DOHH2 (cell line): Measurements from ENCODE around the gene CDH22.

ENCODE experiments used
- H3F3A ChIP-seq: fragments of 200-600 bp; sonication (generic), shearing (Covaris generic); 2 replicates; pipeline ENCODE4 v1.6.0; 2016; ENCODE audit warnings: antibody characterized with exemption, mild to moderate bottlenecking; ENCODE audit not compliant: control insufficient read depth, insufficient read depth
- H3K27ac ChIP-seq: fragments of 200-600 bp; sonication (generic); 2 replicates; pipeline ENCODE4 v1.5.1; 2014; ENCODE audit warnings: low read depth, mild to moderate bottlenecking, low read length, moderate library complexity
- H3K27me3 ChIP-seq: fragments of 200-600 bp; sonication (generic); 2 replicates; pipeline ENCODE4 v1.6.1; 2014; ENCODE audit warnings: mild to moderate bottlenecking, low read length, mixed read lengths; ENCODE audit not compliant: control insufficient read depth
- H3K36me3 ChIP-seq: fragments of 200-600 bp; sonication (generic); 2 replicates; pipeline ENCODE4 v1.6.1; 2014; ENCODE audit warnings: mild to moderate bottlenecking, low read length, moderate library complexity, mixed read lengths; ENCODE audit not compliant: control insufficient read depth
- H3K4me1 ChIP-seq: fragments of 200-600 bp; sonication (generic); 2 replicates; pipeline ENCODE4 v1.6.1; 2014; ENCODE audit warnings: mild to moderate bottlenecking, low read length, mixed read lengths; ENCODE audit not compliant: control insufficient read depth
- H3K4me2 ChIP-seq: fragments of 200-600 bp; sonication (generic); 2 replicates; pipeline ENCODE4 v1.6.0; 2014; ENCODE audit warnings: mild to moderate bottlenecking, low read length, moderate library complexity
- H3K4me3 ChIP-seq: fragments of 200-600 bp; sonication (generic); 2 replicates; pipeline ENCODE4 v1.5.1; 2014; ENCODE audit warnings: mild to moderate bottlenecking, low read length, mixed read lengths
- H3K79me2 ChIP-seq: fragments of 200-600 bp; sonication (generic); 2 replicates; pipeline ENCODE4 v1.6.1; 2014; ENCODE audit warnings: mild to moderate bottlenecking, low read length, mixed read lengths; ENCODE audit not compliant: control insufficient read depth
- H3K9me2 ChIP-seq: fragments of 200-600 bp; sonication (generic); replicated peaks from 2 replicates; pipeline ENCODE4 v1.6.1; 2014; ENCODE audit warnings: mild to moderate bottlenecking, low read length, mixed read lengths; ENCODE audit not compliant: control insufficient read depth
- H3K9me3 ChIP-seq: fragments of 200-600 bp; sonication (generic); 2 replicates; pipeline ENCODE4 v1.6.1; 2014; ENCODE audit warnings: antibody characterized with exemption, low read length, mixed read lengths; ENCODE audit not compliant: control insufficient read depth, insufficient read depth
- H4K20me1 ChIP-seq: fragments of 200-600 bp; sonication (generic); 2 replicates; pipeline ENCODE4 v1.6.0; 2014; ENCODE audit warnings: low read depth, mild to moderate bottlenecking, antibody characterized with exemption, low read length, moderate library complexity; ENCODE audit not compliant: control insufficient read depth, insufficient read depth
- EZH2phosphoT487 ChIP-seq: fragments of 200-600 bp; sonication (generic); IDR thresholded peaks from 2 replicates; pipeline ENCODE4 v1.6.1; 2017; ENCODE audit warnings: borderline replicate concordance, mild to moderate bottlenecking, antibody characterized with exemption, low read length, moderate library complexity, mixed read lengths
- TF ChIP-seq, protein P1 (sequence below): fragments of 200-600 bp; sonication (generic); IDR thresholded peaks from one replicate; pipeline ENCODE4 v1.5.1; 2014; ENCODE audit warnings: antibody characterized with exemption, mild to moderate bottlenecking, low read depth, low read length; ENCODE audit not compliant: poor library complexity, severe bottlenecking

Gene CDH22

DNA sequence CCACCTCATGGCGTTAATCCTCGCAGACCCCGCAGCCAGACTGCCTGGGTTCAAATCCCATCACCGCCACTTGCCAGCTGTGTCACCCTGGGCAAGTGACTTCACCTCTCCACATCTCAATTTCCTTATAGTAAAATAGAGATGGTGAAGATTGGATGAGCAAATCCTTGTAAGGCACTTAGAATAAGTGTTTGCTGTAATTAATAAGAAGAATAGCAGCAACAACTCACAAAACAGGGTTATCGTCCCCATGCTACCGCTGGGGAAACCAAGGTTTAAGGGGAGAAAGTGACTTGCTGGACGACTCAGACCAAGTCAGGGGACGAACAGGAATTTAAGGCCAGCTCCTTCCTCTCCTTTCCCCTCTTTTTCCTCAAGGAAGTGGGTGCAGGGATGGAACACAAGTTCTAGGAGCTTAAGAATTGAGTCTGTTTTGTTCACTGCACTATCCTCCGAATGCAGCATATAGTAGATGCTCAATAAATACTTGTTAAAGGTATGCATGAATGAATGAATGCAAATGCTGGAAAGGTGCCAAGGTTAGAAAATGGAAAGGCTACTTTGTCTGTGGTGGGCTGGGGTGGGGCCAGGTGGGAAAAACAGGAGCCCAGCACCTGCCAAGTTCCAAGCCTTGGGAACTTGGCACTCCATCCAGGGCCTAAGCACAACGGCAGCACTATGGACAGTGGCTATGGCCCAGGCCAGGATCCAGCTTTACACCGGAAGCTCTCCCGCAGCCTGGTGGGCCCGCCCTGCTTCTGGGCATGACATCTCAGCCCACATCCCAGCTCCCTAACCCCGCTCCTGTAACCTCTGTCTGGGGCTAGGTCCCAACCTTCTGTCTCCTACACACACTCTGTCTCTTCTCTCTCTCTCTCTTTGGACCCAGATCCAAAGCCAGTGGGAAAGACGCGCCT is 4.9 kb upstream of the CDH22 start:
- Histone ChIP-seq H3K36me3 (no peaks in the 10 kb centered on the region), H3K4me1 (no peaks in the 10 kb centered on the region), H3F3A (no peaks in the 10 kb centered on the region), H3K27me3 (peaks cover 62% of the 10 kb centered on the region), H3K4me3 (no peak overlapping the region), H4K20me1 (no peaks in the 10 kb centered on the region), H3K9me2 (no peaks in the 10 kb centered on the region), H3K9me3 (no peaks in the 10 kb centered on the region), H3K79me2 (no peaks in the 10 kb centered on the region), H3K4me2 (no peak overlapping the region), H3K27ac (no peak overlapping the region)
- TF ChIP-seq EZH2phosphoT487, result no peak
- TF ChIP-seq, protein P1, sequence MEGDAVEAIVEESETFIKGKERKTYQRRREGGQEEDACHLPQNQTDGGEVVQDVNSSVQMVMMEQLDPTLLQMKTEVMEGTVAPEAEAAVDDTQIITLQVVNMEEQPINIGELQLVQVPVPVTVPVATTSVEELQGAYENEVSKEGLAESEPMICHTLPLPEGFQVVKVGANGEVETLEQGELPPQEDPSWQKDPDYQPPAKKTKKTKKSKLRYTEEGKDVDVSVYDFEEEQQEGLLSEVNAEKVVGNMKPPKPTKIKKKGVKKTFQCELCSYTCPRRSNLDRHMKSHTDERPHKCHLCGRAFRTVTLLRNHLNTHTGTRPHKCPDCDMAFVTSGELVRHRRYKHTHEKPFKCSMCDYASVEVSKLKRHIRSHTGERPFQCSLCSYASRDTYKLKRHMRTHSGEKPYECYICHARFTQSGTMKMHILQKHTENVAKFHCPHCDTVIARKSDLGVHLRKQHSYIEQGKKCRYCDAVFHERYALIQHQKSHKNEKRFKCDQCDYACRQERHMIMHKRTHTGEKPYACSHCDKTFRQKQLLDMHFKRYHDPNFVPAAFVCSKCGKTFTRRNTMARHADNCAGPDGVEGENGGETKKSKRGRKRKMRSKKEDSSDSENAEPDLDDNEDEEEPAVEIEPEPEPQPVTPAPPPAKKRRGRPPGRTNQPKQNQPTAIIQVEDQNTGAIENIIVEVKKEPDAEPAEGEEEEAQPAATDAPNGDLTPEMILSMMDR, result no peak

DNA sequence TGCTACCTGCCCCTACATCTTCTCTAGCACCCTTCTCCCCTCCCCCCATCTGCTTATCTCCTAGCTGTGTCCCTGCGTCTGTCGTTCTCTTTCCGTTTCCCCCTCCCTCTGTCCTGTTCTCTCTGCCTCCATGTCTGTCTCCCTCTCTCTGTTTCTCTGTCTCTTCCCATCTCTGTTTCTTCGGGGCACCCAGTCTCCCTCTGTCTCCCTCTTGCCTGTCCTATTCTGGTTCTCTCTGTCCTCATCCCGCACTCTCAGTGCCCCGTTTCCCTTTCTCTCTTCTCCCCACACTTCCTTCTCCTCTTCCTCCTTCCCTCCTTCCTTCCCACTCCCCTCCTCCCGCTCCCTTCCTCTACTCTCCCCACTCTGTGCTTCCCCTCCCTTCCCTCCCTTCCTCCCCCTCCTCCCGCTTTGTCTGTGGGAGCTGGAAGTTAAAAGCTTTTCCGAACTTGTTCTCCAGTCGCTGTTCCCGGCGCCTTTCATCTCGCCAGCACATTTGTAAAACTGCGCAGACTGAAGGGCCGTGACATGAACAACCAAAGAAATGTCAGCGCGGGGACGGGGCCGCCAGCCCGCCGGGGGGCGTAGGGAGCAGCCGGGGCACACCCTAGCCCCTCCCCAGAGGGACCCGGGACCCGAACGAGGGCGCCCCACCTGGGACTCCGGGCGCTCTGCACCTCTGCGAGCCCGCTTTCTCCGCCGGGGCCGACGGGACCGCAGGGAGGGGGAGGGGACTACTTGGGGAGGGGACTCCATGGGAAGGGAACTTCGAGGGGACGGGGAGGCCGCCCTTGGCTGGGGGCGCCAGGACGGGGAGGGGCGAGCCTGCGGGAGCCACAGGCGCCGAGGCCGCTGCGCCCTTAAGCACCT is 4.0 kb upstream of the CDH22 start:
- H3K4me1 ChIP-seq, result no peaks in the 10 kb centered on the region
- H3K36me3 ChIP-seq, result no peaks in the 10 kb centered on the region
- no peaks in the 10 kb centered on the region for H4K20me1 ChIP-seq
- H3K4me3 ChIP-seq, result no peak overlapping the region
- H3K4me2 ChIP-seq, result no peak overlapping the region
- TF ChIP-seq, protein P1, result no peak
- TF ChIP-seq EZH2phosphoT487, result no peak
- H3K9me3 ChIP-seq, result no peaks in the 10 kb centered on the region
- no peaks in the 10 kb centered on the region for H3K9me2 ChIP-seq
- no peaks in the 10 kb centered on the region for H3F3A ChIP-seq
- H3K27ac ChIP-seq, result no peak overlapping the region
- H3K27me3 ChIP-seq, result peaks cover 68% of the 10 kb centered on the region
- H3K79me2 ChIP-seq, result no peaks in the 10 kb centered on the region

GRCh38 chr20:46311719-46312074 is 3.4 kb upstream of the CDH22 start:
- Histone ChIP-seq H3K36me3 (no peaks in the 10 kb centered on the region), H3K27me3 (peaks cover 74% of the 10 kb centered on the region), H3K4me2 (no peak overlapping the region), H3K9me2 (no peaks in the 10 kb centered on the region), H3K4me3 (no peak overlapping the region), H3K27ac (no peak overlapping the region), H3F3A (no peaks in the 10 kb centered on the region), H3K79me2 (no peaks in the 10 kb centered on the region), H3K4me1 (no peaks in the 10 kb centered on the region), H3K9me3 (no peaks in the 10 kb centered on the region), H4K20me1 (no peaks in the 10 kb centered on the region)
- TF ChIP-seq, protein P1, result no peak
- TF ChIP-seq EZH2phosphoT487, result no peak
